Right cardiac atrium (tissue), 5 donors: ENCODE data around the gene GREM2. TPM values are rescaled to one million over a fixed set of nuclear protein-coding genes. Genes with fewer than 3 reads are reported as not detected.

Source experiments
- ATAC-seq, 2 donors: fragments of 200-7000 bp; cut with Tn5 transposase; one replicate each; pipeline versions ENCODE4 v1.8.0 to v1.9.1; 2020; ENCODE audit warnings: moderate library complexity in 2 of 2, mild to moderate bottlenecking in 1 of 2
- DNase-seq, 3 donors: peaks; one replicate each; pipeline ENCODE4 v3.0.0-alpha.2; 2020
- H3K27ac ChIP-seq: one replicate; pipeline ENCODE4 v1.5.1; 2013; ENCODE audit warnings: mild to moderate bottlenecking, low read length, control low read depth, moderate library complexity
- H3K27me3 ChIP-seq: one replicate; pipeline ENCODE4 v1.6.1; 2013; ENCODE audit not compliant: control insufficient read depth, insufficient read depth
- H3K4me1 ChIP-seq: one replicate; pipeline ENCODE4 v1.6.1; 2013; ENCODE audit warnings: low read length; ENCODE audit not compliant: control insufficient read depth, insufficient read depth
- H3K4me3 ChIP-seq: one replicate; pipeline ENCODE4 v1.5.1; 2013; ENCODE audit warnings: low read length, control low read depth
- H3K9me3 ChIP-seq: one replicate; pipeline ENCODE4 v1.6.1; 2013; ENCODE audit warnings: low read length; ENCODE audit not compliant: control insufficient read depth
- WGBS: extraction: QIAGEN DNeasy Blood & Tissue Kit; methylation state at CpG from one replicate; pipeline ENCODE4 v1.1.7; 2013; 5-methylcytosine and 5-hydroxymethylcytosine counted together
- intact Hi-C, 4 donors: fragments of 100-400 bp; cut with DNase I; formaldehyde crosslinking; loops; one replicate each; pipeline versions ENCODE4 v1.11.0 to v1.14.0; 2022 to 2023
- polyA plus RNA-seq: library from polyadenylated mRNA; stranded (reverse); fragments of 200-250 nt; gene quantifications from one replicate; pipeline ENCODE4 v1.2.3, GENCODE V29; 2013
- total RNA-seq, 4 donors: library from RNA; stranded (reverse); fragmentation: NEBNext Ultra II Directional; extraction: Animal tissue kit (Norgen Biotek cat#: 25700); gene quantifications; one replicate each; pipeline ENCODE4 v1.2.1, GENCODE V29; 2021
- donor health status: healthy with polysubstance abuse.
- donor health status: DM: no; HTN: yes; CAD: no.
- donor health status: DM: no; HTN: no; CAD: no.
- donor health status: DM: no; HTN: yes; CAD: no; lungs with severe emphysema.
- donor health status: DM: yes; HTN: yes; CAD: no.

The GREM2 gene
- total and polyA plus RNA-seq, 5 donors: 0.09 to 0.23 TPM; not detected in 3

- Histone ChIP-seq H3K4me1 (no peaks in the 10 kb centered on the region), H3K4me3 (no peak overlapping the region), H3K27ac (no peak overlapping the region), H3K27me3 (no peaks in the 10 kb centered on the region), H3K9me3 (no peaks in the 10 kb centered on the region)
- ATAC-seq: no peak
- DNase-seq: no peak
- WGBS: 70% methylated on average over 4 of the region's 4 CpGs
- intact Hi-C loops: no loop called here
Observed at GRCh38 chr1:240517891-240518290, 94.1 kb downstream of the GREM2 start.

GRCh38 chr1:240516069-240516468 lies 95.9 kb downstream of the GREM2 start:
- Histone ChIP-seq H3K4me3 (no peak overlapping the region), H3K9me3 (no peaks in the 10 kb centered on the region), H3K27me3 (no peaks in the 10 kb centered on the region), H3K27ac (no peak overlapping the region), H3K4me1 (no peaks in the 10 kb centered on the region)
- 97% methylated on average over 2 of the region's 2 CpGs for WGBS
- intact Hi-C loops: no loop called here
- ATAC-seq (no peak), DNase-seq (no peak)

- DNase-seq (no peak), ATAC-seq (no peak)
- intact Hi-C loops: no loop called here
- H3K27ac ChIP-seq: no peak overlapping the region
- 38% methylated on average over 1 of the region's 1 CpG for WGBS
- H3K27me3 ChIP-seq: no peaks in the 10 kb centered on the region
- no peaks in the 10 kb centered on the region for H3K4me1 ChIP-seq
- H3K4me3 ChIP-seq: no peak overlapping the region
- no peaks in the 10 kb centered on the region for H3K9me3 ChIP-seq
Observed at GRCh38 chr1:240515505-240515904, 96.5 kb downstream of the GREM2 start.

- no peaks in the 10 kb centered on the region for H3K27me3 ChIP-seq
- ATAC-seq (no peak), DNase-seq (no peak)
- no peak overlapping the region for H3K27ac ChIP-seq
- no peaks in the 10 kb centered on the region for H3K9me3 ChIP-seq
- intact Hi-C loops: no loop called here
- H3K4me1 ChIP-seq: no peaks in the 10 kb centered on the region
- no peak overlapping the region for H3K4me3 ChIP-seq
Observed at GRCh38 chr1:240511789-240512188, 100.2 kb downstream of the GREM2 start.

- intact Hi-C loops: no loop called here
- ATAC-seq: no peak
- no peaks in the 10 kb centered on the region for H3K9me3 ChIP-seq
- H3K27ac ChIP-seq: no peak overlapping the region
- WGBS: 66% methylated on average over 2 of the region's 2 CpGs
- DNase-seq: no peak
- no peak overlapping the region for H3K4me3 ChIP-seq
- no peaks in the 10 kb centered on the region for H3K27me3 ChIP-seq
- no peaks in the 10 kb centered on the region for H3K4me1 ChIP-seq
Observed at GRCh38 chr1:240508950-240509349, 103.0 kb downstream of the GREM2 start.

- H3K27ac ChIP-seq: no peak overlapping the region
- intact Hi-C loops: no loop called here
- DNase-seq (no peak), ATAC-seq (no peak)
- H3K4me3 ChIP-seq: no peak overlapping the region
- no peaks in the 10 kb centered on the region for H3K27me3 ChIP-seq
- 64% methylated on average over 3 of the region's 3 CpGs for WGBS
- no peaks in the 10 kb centered on the region for H3K9me3 ChIP-seq
- H3K4me1 ChIP-seq: no peaks in the 10 kb centered on the region
Observed at GRCh38 chr1:240508201-240508600, 103.8 kb downstream of the GREM2 start.

- WGBS: 74% methylated on average over 4 of the region's 4 CpGs
- no peak overlapping the region for H3K4me3 ChIP-seq
- intact Hi-C loops: no loop called here
- no peaks in the 10 kb centered on the region for H3K9me3 ChIP-seq
- H3K27me3 ChIP-seq: no peaks in the 10 kb centered on the region
- H3K4me1 ChIP-seq: no peaks in the 10 kb centered on the region
- ATAC-seq (no peak), DNase-seq (no peak)
- H3K27ac ChIP-seq: no peak overlapping the region
Observed at GRCh38 chr1:240506176-240506575, 105.8 kb downstream of the GREM2 start.

GRCh38 chr1:240503558-240503957 lies 108.4 kb downstream of the GREM2 start:
- Histone ChIP-seq H3K27ac (no peak overlapping the region), H3K4me3 (no peak overlapping the region), H3K4me1 (no peaks in the 10 kb centered on the region), H3K27me3 (no peaks in the 10 kb centered on the region), H3K9me3 (no peaks in the 10 kb centered on the region)
- intact Hi-C loops: no loop called here
- DNase-seq: no peak
- ATAC-seq: no peak
- 37% methylated on average over 1 of the region's 1 CpG for WGBS

GRCh38 chr1:240503036-240503435 lies 108.9 kb downstream of the GREM2 start:
- intact Hi-C loops: no loop called here
- Histone ChIP-seq H3K4me3 (no peak overlapping the region), H3K9me3 (no peaks in the 10 kb centered on the region), H3K27me3 (no peaks in the 10 kb centered on the region), H3K4me1 (no peaks in the 10 kb centered on the region), H3K27ac (no peak overlapping the region)
- WGBS: 60% methylated on average over 4 of the region's 4 CpGs
- DNase-seq: no peak
- no peak for ATAC-seq

GRCh38 chr1:240501115-240501514 lies 110.8 kb downstream of the GREM2 start:
- ATAC-seq: no peak
- no peak for DNase-seq
- WGBS: 71% methylated on average over 2 of the region's 2 CpGs
- Histone ChIP-seq H3K27ac (no peak overlapping the region), H3K4me3 (no peak overlapping the region), H3K9me3 (no peaks in the 10 kb centered on the region), H3K4me1 (no peaks in the 10 kb centered on the region), H3K27me3 (no peaks in the 10 kb centered on the region)
- intact Hi-C loops: no loop called here

- Histone ChIP-seq H3K4me3 (no peak overlapping the region), H3K9me3 (no peaks in the 10 kb centered on the region), H3K27ac (no peak overlapping the region), H3K27me3 (no peaks in the 10 kb centered on the region), H3K4me1 (no peaks in the 10 kb centered on the region)
- no peak for ATAC-seq
- WGBS: 90% methylated on average over 4 of the region's 4 CpGs
- intact Hi-C loops: no loop called here
- no peak for DNase-seq
Observed at GRCh38 chr1:240500647-240501046, 111.3 kb downstream of the GREM2 start.

- Histone ChIP-seq H3K4me1 (no peaks in the 10 kb centered on the region), H3K27ac (no peak overlapping the region), H3K4me3 (no peak overlapping the region), H3K9me3 (no peaks in the 10 kb centered on the region), H3K27me3 (no peaks in the 10 kb centered on the region)
- 50% methylated on average over 2 of the region's 2 CpGs for WGBS
- ATAC-seq (no peak), DNase-seq (no peak)
- intact Hi-C loops: no loop called here
Observed at GRCh38 chr1:240499012-240499411, 112.9 kb downstream of the GREM2 start.
